ENCODE data around the gene ZGPAT.

Gene ZGPAT

GRCh38 chr20:63741676-63742380 is 34.0 kb downstream of the ZGPAT start:
- Histone ChIP-seq H3K4me1 (peaks cover 9% of the 10 kb centered on the region), H3K27me3 (ENCODE audit: low read depth) (no peaks in the 10 kb centered on the region), H3K4me3 (peak overlapping the region; percentile 67), H3K9me3 (no peaks in the 10 kb centered on the region), H3K36me3 (replicated peaks) (peaks cover 30% of the 10 kb centered on the region)
- no peak for DNase-seq (ENCODE audit: low spot score in 2 of 2)
- in situ Hi-C loops (cut with MboI; ENCODE audit: low sequenced_read_pairs): no loop called here

- in situ Hi-C loops (cut with MboI; ENCODE audit: low sequenced_read_pairs): no loop called here
- Histone ChIP-seq H3K4me1 (peaks cover 9% of the 10 kb centered on the region), H3K36me3 (replicated peaks) (peaks cover 30% of the 10 kb centered on the region), H3K9me3 (no peaks in the 10 kb centered on the region), H3K4me3 (no peak overlapping the region), H3K27me3 (ENCODE audit: low read depth) (no peaks in the 10 kb centered on the region)
- DNase-seq (ENCODE audit: low spot score in 2 of 2): no peak
These were observed 34.7 kb downstream of the ZGPAT start for GRCh38 chr20:63742381-63743024.

- in situ Hi-C loops (cut with MboI; ENCODE audit: low sequenced_read_pairs): no loop called here
These were observed 35.6 kb downstream of the ZGPAT start for GRCh38 chr20:63743210-63743970.

GRCh38 chr20:63744158-63744557 is 36.3 kb downstream of the ZGPAT start:
- H3K9me3 ChIP-seq: no peaks in the 10 kb centered on the region
- peaks cover 30% of the 10 kb centered on the region for H3K36me3 ChIP-seq (replicated peaks)
- H3K4me3 ChIP-seq: no peak overlapping the region
- DNase-seq (ENCODE audit: low spot score in 2 of 2): no peak
- in situ Hi-C loops (cut with MboI; ENCODE audit: low sequenced_read_pairs): no loop called here
- H3K27me3 ChIP-seq (ENCODE audit: low read depth): no peaks in the 10 kb centered on the region
- H3K4me1 ChIP-seq: peaks cover 8% of the 10 kb centered on the region

More at GRCh38 chr20:63743210-63743970, 35.6 kb downstream of the ZGPAT start:
- Histone ChIP-seq H3K27me3 (ENCODE audit: low read depth) (no peaks in the 10 kb centered on the region), H3K4me3 (no peak overlapping the region), H3K4me1 (peaks cover 9% of the 10 kb centered on the region), H3K9me3 (no peaks in the 10 kb centered on the region), H3K36me3 (replicated peaks) (peaks cover 30% of the 10 kb centered on the region)
- DNase-seq (ENCODE audit: low spot score in 2 of 2): no peak

GRCh38 chr20:63744574-63745423 is 37.0 kb downstream of the ZGPAT start:
- no peaks in the 10 kb centered on the region for H3K9me3 ChIP-seq
- H3K36me3 ChIP-seq (replicated peaks): peaks cover 30% of the 10 kb centered on the region
- no peaks in the 10 kb centered on the region for H3K27me3 ChIP-seq (ENCODE audit: low read depth)
- peaks cover 7% of the 10 kb centered on the region for H3K4me1 ChIP-seq
- in situ Hi-C loops (cut with MboI; ENCODE audit: low sequenced_read_pairs): no loop called here
- no peak overlapping the region for H3K4me3 ChIP-seq
- DNase-seq (ENCODE audit: low spot score in 2 of 2): no peak

- H3K27me3 ChIP-seq (ENCODE audit: low read depth): no peaks in the 10 kb centered on the region
- no peak for DNase-seq (ENCODE audit: low spot score in 2 of 2)
- peaks cover 7% of the 10 kb centered on the region for H3K4me1 ChIP-seq
- no peak overlapping the region for H3K4me3 ChIP-seq
- in situ Hi-C loops (cut with MboI; ENCODE audit: low sequenced_read_pairs): no loop called here
- H3K36me3 ChIP-seq (replicated peaks): peaks cover 30% of the 10 kb centered on the region
- no peaks in the 10 kb centered on the region for H3K9me3 ChIP-seq
These were observed 37.6 kb downstream of the ZGPAT start for GRCh38 chr20:63745424-63745805.

GRCh38 chr20:63745961-63746731 is 38.3 kb downstream of the ZGPAT start:
- H3K27me3 ChIP-seq (ENCODE audit: low read depth): no peaks in the 10 kb centered on the region
- no peaks in the 10 kb centered on the region for H3K9me3 ChIP-seq
- in situ Hi-C loops (cut with MboI; ENCODE audit: low sequenced_read_pairs): no loop called here
- H3K36me3 ChIP-seq (replicated peaks): peaks cover 25% of the 10 kb centered on the region
- H3K4me1 ChIP-seq: peaks cover 6% of the 10 kb centered on the region
- DNase-seq (ENCODE audit: low spot score in 2 of 2): no peak
- no peak overlapping the region for H3K4me3 ChIP-seq

GRCh38 chr20:63746751-63747315 is 39.0 kb downstream of the ZGPAT start:
- no peaks in the 10 kb centered on the region for H3K9me3 ChIP-seq
- no peaks in the 10 kb centered on the region for H3K4me1 ChIP-seq
- no peak overlapping the region for H3K4me3 ChIP-seq
- in situ Hi-C loops (cut with MboI; ENCODE audit: low sequenced_read_pairs): no loop called here
- H3K36me3 ChIP-seq (replicated peaks): peaks cover 18% of the 10 kb centered on the region
- DNase-seq (ENCODE audit: low spot score in 2 of 2): no peak
- no peaks in the 10 kb centered on the region for H3K27me3 ChIP-seq (ENCODE audit: low read depth)

GRCh38 chr20:63747622-63748069 is 39.8 kb downstream of the ZGPAT start:
- in situ Hi-C loops (cut with MboI; ENCODE audit: low sequenced_read_pairs): no loop called here
- no peaks in the 10 kb centered on the region for H3K4me1 ChIP-seq
- DNase-seq (ENCODE audit: low spot score in 2 of 2): no peak
- H3K27me3 ChIP-seq (ENCODE audit: low read depth): no peaks in the 10 kb centered on the region
- H3K9me3 ChIP-seq: no peaks in the 10 kb centered on the region
- H3K4me3 ChIP-seq: no peak overlapping the region
- peaks cover 10% of the 10 kb centered on the region for H3K36me3 ChIP-seq (replicated peaks)

GRCh38 chr20:63748070-63748933 is 40.5 kb downstream of the ZGPAT start:
- in situ Hi-C loops (cut with MboI; ENCODE audit: low sequenced_read_pairs): no loop called here
- Histone ChIP-seq H3K4me3 (no peak overlapping the region), H3K4me1 (no peaks in the 10 kb centered on the region), H3K27me3 (ENCODE audit: low read depth) (no peaks in the 10 kb centered on the region), H3K9me3 (no peaks in the 10 kb centered on the region), H3K36me3 (replicated peaks) (peaks cover 5% of the 10 kb centered on the region)
- DNase-seq (ENCODE audit: low spot score in 2 of 2): no peak

- no peak for DNase-seq (ENCODE audit: low spot score in 2 of 2)
- Histone ChIP-seq H3K36me3 (replicated peaks) (peaks cover under 1% of the 10 kb centered on the region), H3K4me1 (no peaks in the 10 kb centered on the region), H3K27me3 (ENCODE audit: low read depth) (no peaks in the 10 kb centered on the region), H3K9me3 (no peaks in the 10 kb centered on the region), H3K4me3 (no peak overlapping the region)
- in situ Hi-C loops (cut with MboI; ENCODE audit: low sequenced_read_pairs): no loop called here
These were observed 41.1 kb downstream of the ZGPAT start for GRCh38 chr20:63748934-63749270.

Measured in HAP-1 (cell line).